Astrocyte (in vitro differentiated cells and primary cell): ENCODE measurements around the gene SGSM1. TPM values are rescaled to one million over a fixed set of nuclear protein-coding genes. Genes with fewer than 3 reads are reported as not detected.
A peak's percentile ranks its signal among the peaks of the same experiment; 100 is the strongest.

Experiments used
- DNase-seq: peaks from one replicate; pipeline ENCODE4 v3.0.0-alpha.2; 2010; ENCODE audit warnings: low read depth
- FAIRE-seq: peaks from 2 replicates; lab custom pipeline; 2011; peaks lifted over from hg19 to GRCh38; lab: Jason Lieb, UNC
- H2AFZ ChIP-seq: 2 replicates; pipeline ENCODE4 v1.6.0; 2012; ENCODE audit warnings: low read depth, low read length, inconsistent platforms
- H3K27ac ChIP-seq: 2 replicates; pipeline ENCODE4 v1.5.1; 2011; ENCODE audit warnings: low read depth, low read length, inconsistent platforms
- H3K27me3 ChIP-seq: 2 replicates; pipeline ENCODE4 v1.6.0; 2011; ENCODE audit warnings: low read length, inconsistent platforms; ENCODE audit not compliant: insufficient read depth
- H3K36me3 ChIP-seq: 2 replicates; pipeline ENCODE4 v1.5.1; 2011; ENCODE audit warnings: low read length, inconsistent platforms; ENCODE audit not compliant: insufficient read depth
- H3K4me1 ChIP-seq: 2 replicates; pipeline ENCODE4 v1.5.1; 2011; ENCODE audit warnings: low read length, inconsistent platforms; ENCODE audit not compliant: insufficient read depth
- H3K4me2 ChIP-seq: 2 replicates; pipeline ENCODE4 v1.6.0; 2012; ENCODE audit warnings: low read length, inconsistent platforms
- H3K4me3 ChIP-seq: 2 replicates; pipeline ENCODE4 v1.5.1; 2011; ENCODE audit warnings: low read depth, mild to moderate bottlenecking, low read length, inconsistent platforms; ENCODE audit not compliant: insufficient read depth
- H3K79me2 ChIP-seq: 2 replicates; pipeline ENCODE4 v1.6.0; 2012; ENCODE audit warnings: mild to moderate bottlenecking, low read length, inconsistent platforms; ENCODE audit not compliant: insufficient read depth
- H3K9ac ChIP-seq: 2 replicates; pipeline ENCODE4 v1.6.0; 2012; ENCODE audit warnings: mild to moderate bottlenecking, low read length, inconsistent platforms
- H3K9me3 ChIP-seq: 2 replicates; pipeline ENCODE4 v1.5.1; 2012; ENCODE audit warnings: low read depth, mild to moderate bottlenecking, low read length, inconsistent platforms; ENCODE audit not compliant: insufficient read depth
- H4K20me1 ChIP-seq: 2 replicates; pipeline ENCODE4 v1.6.0; 2012; ENCODE audit warnings: low read length, inconsistent platforms; ENCODE audit not compliant: insufficient read depth
- H3K27ac Mint-ChIP-seq: one replicate; pipeline ENCODE4 v1.8.0; 2021; ENCODE audit warnings: mild to moderate bottlenecking, mixed read lengths; ENCODE audit not compliant: unreplicated experiment
- H3K27me3 Mint-ChIP-seq: one replicate; pipeline ENCODE4 v1.8.0; 2021; ENCODE audit warnings: low read depth, mixed read lengths; ENCODE audit not compliant: unreplicated experiment
- H3K36me3 Mint-ChIP-seq: one replicate; pipeline ENCODE4 v1.8.0; 2021; ENCODE audit warnings: low read depth, mixed read lengths; ENCODE audit not compliant: unreplicated experiment
- H3K4me1 Mint-ChIP-seq: one replicate; pipeline ENCODE4 v1.8.0; 2021; ENCODE audit warnings: low read depth, mixed read lengths; ENCODE audit not compliant: unreplicated experiment
- H3K4me3 Mint-ChIP-seq: one replicate; pipeline ENCODE4 v1.8.0; 2021; ENCODE audit warnings: mild to moderate bottlenecking, moderate library complexity, mixed read lengths; ENCODE audit not compliant: unreplicated experiment
- H3K9me3 Mint-ChIP-seq: one replicate; pipeline ENCODE4 v1.8.0; 2021; ENCODE audit warnings: mild to moderate bottlenecking, mixed read lengths; ENCODE audit not compliant: unreplicated experiment
- EZH2 ChIP-seq: IDR thresholded peaks from 2 replicates; pipeline ENCODE4 v1.6.1; 2012; ENCODE audit warnings: mild to moderate bottlenecking, low read length, inconsistent platforms; ENCODE audit not compliant: insufficient read depth
- total RNA-seq: library from RNA; stranded (reverse); gene quantifications from 2 replicates; pipeline ENCODE4 v1.2.1, GENCODE V29; 2021
- TF ChIP-seq, protein P1 (sequence below): IDR thresholded peaks from 2 replicates; pipeline ENCODE4 v1.5.1; 2011; ENCODE audit warnings: low read depth, mild to moderate bottlenecking, inconsistent platforms, low read length, moderate library complexity; ENCODE audit not compliant: insufficient read depth

SGSM1 gene
- total RNA-seq, 1 donor from 2014 or later: 0.05 TPM

DNA sequence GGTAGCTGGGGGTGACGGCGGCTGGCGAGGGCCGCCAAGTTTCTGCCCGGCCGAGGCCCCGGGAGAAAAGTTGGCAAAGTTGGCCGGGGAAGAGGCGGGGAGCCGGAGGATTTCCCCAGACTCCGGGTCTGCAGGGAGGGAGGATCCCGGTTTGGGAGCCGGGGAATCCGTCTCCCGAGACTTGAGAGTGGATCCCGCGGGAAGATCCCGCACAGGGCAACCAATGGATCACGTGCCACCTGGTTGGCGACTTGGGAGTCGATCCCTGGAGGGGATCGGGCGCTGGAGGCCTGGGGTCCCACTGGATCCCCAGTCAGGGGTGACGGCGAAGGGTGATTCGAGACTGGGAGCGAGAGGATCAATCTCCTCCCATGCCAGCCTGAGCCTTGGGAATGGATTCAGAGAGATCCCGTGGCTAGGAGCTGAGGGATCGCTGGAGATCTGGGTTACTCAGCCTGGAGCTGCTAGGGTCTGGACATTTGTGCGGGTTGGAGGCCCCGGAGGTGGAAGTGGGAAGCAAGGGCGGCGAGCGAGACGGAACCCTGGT, 146.9 kb downstream of the SGSM1 start:
- no peak for FAIRE-seq
- no peaks in the 10 kb centered on the region for H3K9me3 Mint-ChIP-seq
- H4K20me1 ChIP-seq: no peaks in the 10 kb centered on the region
- H3K27ac Mint-ChIP-seq: peak overlapping the region; percentile 95
- H3K9me3 ChIP-seq: no peaks in the 10 kb centered on the region
- H3K36me3 ChIP-seq: no peaks in the 10 kb centered on the region
- H3K4me1 Mint-ChIP-seq: peaks cover 17% of the 10 kb centered on the region
- H3K4me2 ChIP-seq: peak overlapping the region; percentile 99
- DNase-seq: peak; percentile 31
- H2AFZ ChIP-seq: peak overlapping the region; percentile 94
- peak overlapping the region; percentile 95 for H3K4me3 Mint-ChIP-seq
- peaks cover 2% of the 10 kb centered on the region for H3K27me3 Mint-ChIP-seq
- H3K36me3 Mint-ChIP-seq: no peaks in the 10 kb centered on the region
- TF ChIP-seq EZH2: no peak
- TF ChIP-seq, protein P1, sequence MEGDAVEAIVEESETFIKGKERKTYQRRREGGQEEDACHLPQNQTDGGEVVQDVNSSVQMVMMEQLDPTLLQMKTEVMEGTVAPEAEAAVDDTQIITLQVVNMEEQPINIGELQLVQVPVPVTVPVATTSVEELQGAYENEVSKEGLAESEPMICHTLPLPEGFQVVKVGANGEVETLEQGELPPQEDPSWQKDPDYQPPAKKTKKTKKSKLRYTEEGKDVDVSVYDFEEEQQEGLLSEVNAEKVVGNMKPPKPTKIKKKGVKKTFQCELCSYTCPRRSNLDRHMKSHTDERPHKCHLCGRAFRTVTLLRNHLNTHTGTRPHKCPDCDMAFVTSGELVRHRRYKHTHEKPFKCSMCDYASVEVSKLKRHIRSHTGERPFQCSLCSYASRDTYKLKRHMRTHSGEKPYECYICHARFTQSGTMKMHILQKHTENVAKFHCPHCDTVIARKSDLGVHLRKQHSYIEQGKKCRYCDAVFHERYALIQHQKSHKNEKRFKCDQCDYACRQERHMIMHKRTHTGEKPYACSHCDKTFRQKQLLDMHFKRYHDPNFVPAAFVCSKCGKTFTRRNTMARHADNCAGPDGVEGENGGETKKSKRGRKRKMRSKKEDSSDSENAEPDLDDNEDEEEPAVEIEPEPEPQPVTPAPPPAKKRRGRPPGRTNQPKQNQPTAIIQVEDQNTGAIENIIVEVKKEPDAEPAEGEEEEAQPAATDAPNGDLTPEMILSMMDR: no peak
- H3K27ac ChIP-seq: no peak overlapping the region
- H3K27me3 ChIP-seq: peaks cover 15% of the 10 kb centered on the region
- H3K4me3 ChIP-seq: peak overlapping the region; percentile 73
- peaks cover 14% of the 10 kb centered on the region for H3K4me1 ChIP-seq
- H3K9ac ChIP-seq: peak overlapping the region; percentile 76
- no peaks in the 10 kb centered on the region for H3K79me2 ChIP-seq

DNA sequence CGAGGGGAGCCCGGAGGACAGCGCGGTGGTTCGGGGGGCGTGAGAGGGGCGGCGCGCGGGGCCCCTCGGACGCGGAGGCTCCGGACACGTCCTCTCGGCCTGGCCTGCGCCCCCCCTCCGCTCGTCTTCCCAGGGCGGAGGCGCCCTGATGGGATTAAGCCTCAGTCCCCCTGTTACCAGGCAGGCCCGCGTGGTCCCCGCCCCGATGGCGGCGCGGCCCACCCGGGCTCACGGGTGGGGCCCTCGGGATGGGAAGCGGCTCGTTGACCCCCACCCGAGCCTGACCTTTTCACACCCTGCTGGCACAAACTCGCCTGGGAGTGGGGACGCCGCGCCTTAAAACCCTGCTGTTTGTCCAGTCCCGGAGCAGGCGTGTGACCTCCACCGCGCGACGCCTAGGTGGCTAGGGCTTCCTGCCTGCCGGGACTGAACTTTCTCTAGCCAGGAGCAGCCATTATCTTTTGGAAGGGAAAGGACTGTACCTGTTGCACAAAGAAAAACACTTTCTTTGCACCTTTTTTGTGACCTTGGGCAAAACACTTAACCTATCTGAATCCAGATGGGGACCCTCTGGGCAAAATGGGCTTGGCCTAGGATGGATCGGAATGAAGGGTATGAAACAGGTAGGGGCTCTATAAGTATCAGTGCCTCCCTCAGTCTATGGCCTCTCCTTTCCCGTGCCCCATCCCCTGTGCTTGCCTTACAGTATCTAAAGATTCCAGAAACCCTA, 147.5 kb downstream of the SGSM1 start:
- FAIRE-seq (no peak), DNase-seq (no peak)
- Histone ChIP-seq H3K27ac (no peak overlapping the region), H3K4me2 (peak overlapping the region; percentile 99), H4K20me1 (no peaks in the 10 kb centered on the region), H3K36me3 (no peaks in the 10 kb centered on the region), H3K9ac (peak overlapping the region; percentile 76), H2AFZ (peak overlapping the region; percentile 94), H3K27me3 (peaks cover 11% of the 10 kb centered on the region), H3K4me3 (peak overlapping the region; percentile 73), H3K79me2 (no peaks in the 10 kb centered on the region), H3K4me1 (peaks cover 14% of the 10 kb centered on the region), H3K9me3 (no peaks in the 10 kb centered on the region)
- TF ChIP-seq, protein P1: no peak
- no peak for TF ChIP-seq EZH2
- Mint-ChIP-seq H3K4me1 (peaks cover 17% of the 10 kb centered on the region), H3K4me3 (peak overlapping the region; percentile 95), H3K36me3 (no peaks in the 10 kb centered on the region), H3K27ac (peak overlapping the region; percentile 95), H3K27me3 (peaks cover under 1% of the 10 kb centered on the region), H3K9me3 (no peaks in the 10 kb centered on the region)

DNA sequence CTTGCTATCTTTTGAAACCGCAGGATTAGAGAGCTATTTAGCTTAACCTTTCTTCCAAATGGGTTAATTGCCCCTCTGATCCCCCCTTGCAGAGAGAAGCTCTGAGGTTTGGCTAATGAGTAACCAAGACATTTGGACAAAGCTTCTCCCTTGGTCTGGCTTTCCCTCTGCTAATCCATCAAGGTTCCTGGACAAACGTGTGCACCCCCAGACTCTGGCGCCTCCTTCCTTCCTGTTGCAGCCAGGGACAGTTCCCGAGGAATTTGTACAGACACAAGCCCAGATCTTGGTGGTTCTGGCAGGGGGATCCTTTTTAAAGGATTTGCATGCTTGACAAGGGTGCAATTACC, 148.1 kb downstream of the SGSM1 start:
- FAIRE-seq: no peak

More for the DNA sequence above, 148.1 kb downstream of the SGSM1 start:
- no peaks in the 10 kb centered on the region for H3K79me2 ChIP-seq
- peaks cover 11% of the 10 kb centered on the region for H3K27me3 ChIP-seq
- peak overlapping the region; percentile 80 for H3K27ac Mint-ChIP-seq
- no peaks in the 10 kb centered on the region for H3K9me3 Mint-ChIP-seq
- peaks cover 14% of the 10 kb centered on the region for H3K4me1 ChIP-seq
- peak overlapping the region; percentile 99 for H3K4me2 ChIP-seq
- no peak overlapping the region for H2AFZ ChIP-seq
- peak overlapping the region; percentile 83 for H3K4me3 Mint-ChIP-seq
- H3K9me3 ChIP-seq: no peaks in the 10 kb centered on the region
- H3K4me1 Mint-ChIP-seq: peaks cover 17% of the 10 kb centered on the region
- H3K4me3 ChIP-seq: no peak overlapping the region
- H3K27me3 Mint-ChIP-seq: no peaks in the 10 kb centered on the region
- no peak for TF ChIP-seq EZH2
- TF ChIP-seq, protein P1: no peak
- H3K36me3 ChIP-seq: no peaks in the 10 kb centered on the region
- peak; percentile 21 for DNase-seq
- H3K36me3 Mint-ChIP-seq: no peaks in the 10 kb centered on the region
- H3K9ac ChIP-seq: no peak overlapping the region
- H3K27ac ChIP-seq: no peak overlapping the region
- H4K20me1 ChIP-seq: no peaks in the 10 kb centered on the region
